HCT116 (cell line): ENCODE data around the gene SDK2. TPM values are rescaled to one million over a fixed set of nuclear protein-coding genes. Genes with fewer than 3 reads are reported as not detected.
A peak's percentile ranks its signal among the peaks of the same experiment; 100 is the strongest.

Source experiments
- ATAC-seq: fragments of 200-7000 bp; cut with Tn5 transposase; 2 replicates; pipeline ENCODE4 v1.9.1; 2020; ENCODE audit warnings: mild to moderate bottlenecking, moderate library complexity
- BruUV-seq: library from RNA; stranded (reverse); fragments of 400-500 nt; replicated peaks from 2 replicates; lab custom pipeline; 2021; lab: Mats Ljungman, UMichigan
- CTCF ChIA-PET: fragments of 300-600 bp; sonication (Branson Sonifier 250); formaldehyde crosslinking; loops from one replicate; lab custom pipeline; 2021; ENCODE audit warnings: antibody characterized with exemption; lab: Charles Lee
- POLR2A ChIA-PET: fragments of 300-600, 350-600 bp; sonication (Branson Sonifier 250); formaldehyde crosslinking; loops from one replicate; lab custom pipeline; 2021; ENCODE audit warnings: antibody characterized with exemption; lab: Charles Lee
- RAD21 ChIA-PET, 2 experiments: fragments of 300-600 bp; sonication (Branson Sonifier 250); formaldehyde crosslinking; loops; one replicate each; lab custom pipeline; 2023; ENCODE audit warnings: low total read pairs in 2 of 2; ENCODE audit not compliant: uncharacterized antibody in 2 of 2, unreplicated experiment in 2 of 2, low non-redundant PET in 1 of 2; lab: Charles Lee
- DNase-seq: peaks from one replicate; pipeline ENCODE4 v3.0.0-alpha.2; 2010; ENCODE audit warnings: low read depth, low spot score
- H2AFZ ChIP-seq: fragments of 200-600 bp; shearing (Covaris generic), sonication (generic); 2 replicates; pipeline ENCODE4 v1.6.1; 2017; ENCODE audit warnings: low read depth, mixed run types, mixed read lengths, antibody characterized with exemption, low read length; ENCODE audit not compliant: poor library complexity, severe bottlenecking
- H3K27ac ChIP-seq: 2 replicates; pipeline ENCODE4 v1.5.1; 2012; ENCODE audit warnings: low read depth, low read length
- H3K27me3 ChIP-seq: fragments of 200-600 bp; sonication (generic); 2 replicates; pipeline ENCODE4 v1.6.1; 2016; ENCODE audit warnings: mixed run types, low read length, mixed read lengths; ENCODE audit not compliant: insufficient read depth
- H3K36me3 ChIP-seq, 2 experiments: fragments of 200-500 bp in 1 of 2; fragments of 200-600 bp in 1 of 2; sonication (Bioruptor generic) in 1 of 2; sonication (generic) in 1 of 2; 2 replicates each; pipeline versions ENCODE4 v1.5.1 to v1.6.1; 2014 to 2016; ENCODE audit warnings: low read length in 2 of 2, inconsistent platforms in 1 of 2, mixed read lengths in 1 of 2, mixed run types in 1 of 2; ENCODE audit not compliant: insufficient read depth in 2 of 2, control insufficient read depth in 1 of 2
- H3K4me1 ChIP-seq, 2 experiments: fragments of 200-600 bp in 1 of 2; sonication (generic) in 1 of 2; 2 replicates each; pipeline versions ENCODE4 v1.5.1 to v1.6.1; 2012 to 2017; ENCODE audit warnings: low read length in 2 of 2, inconsistent platforms in 1 of 2, mild to moderate bottlenecking in 1 of 2, mixed read lengths in 1 of 2, mixed run types in 1 of 2, moderate library complexity in 1 of 2; ENCODE audit not compliant: insufficient read depth in 2 of 2, control insufficient read depth in 1 of 2
- H3K4me2 ChIP-seq: fragments of 200-600 bp; sonication (generic); 2 replicates; pipeline ENCODE4 v1.6.1; 2017; ENCODE audit warnings: mixed run types, low read length, mixed read lengths
- H3K4me3 ChIP-seq, 2 experiments: fragments of 200-600 bp in 1 of 2; sonication (generic) in 1 of 2; replicated peaks in 1 of 2; 2 replicates each; pipeline ENCODE4 v1.5.1; 2011 to 2016; ENCODE audit warnings: low read length in 2 of 2, control low read depth in 1 of 2, low read depth in 1 of 2, mild to moderate bottlenecking in 1 of 2, mixed read lengths in 1 of 2, mixed run types in 1 of 2
- H3K79me2 ChIP-seq: fragments of 200-600 bp; sonication (generic); 2 replicates; pipeline ENCODE4 v1.6.1; 2017; ENCODE audit warnings: mild to moderate bottlenecking, mixed run types, low read length, moderate library complexity, mixed read lengths; ENCODE audit not compliant: insufficient read depth
- H3K9ac ChIP-seq: fragments of 200-600 bp; sonication (generic); 2 replicates; pipeline ENCODE4 v1.6.1; 2016; ENCODE audit warnings: low read length, mixed read lengths
- H3K9me2 ChIP-seq: fragments of 200-600 bp; sonication (generic), shearing (Covaris generic); 2 replicates; pipeline ENCODE4 v1.6.1; 2017; ENCODE audit warnings: mixed run types, mild to moderate bottlenecking, moderate library complexity; ENCODE audit not compliant: insufficient read depth
- H3K9me3 ChIP-seq, 2 experiments: fragments of 200-500 bp in 1 of 2; fragments of 200-600 bp in 1 of 2; sonication (Bioruptor generic) in 1 of 2; sonication (generic) in 1 of 2; 2 replicates each; pipeline ENCODE4 v1.6.1; 2014 to 2017; ENCODE audit warnings: low read length in 2 of 2, mixed read lengths in 2 of 2, inconsistent platforms in 1 of 2, low read depth in 1 of 2, mild to moderate bottlenecking in 1 of 2, mixed run types in 1 of 2, moderate library complexity in 1 of 2; ENCODE audit not compliant: control insufficient read depth in 1 of 2, insufficient read depth in 1 of 2
- H4K20me1 ChIP-seq: fragments of 200-600 bp; sonication (generic), shearing (Covaris generic); 2 replicates; pipeline ENCODE4 v1.6.1; 2017; ENCODE audit warnings: mixed run types, mild to moderate bottlenecking, moderate library complexity; ENCODE audit not compliant: insufficient read depth
- CTCF ChIP-seq, 3 experiments: fragments of 200-600 bp in 1 of 3; sonication (generic) in 1 of 3; IDR thresholded peaks in 2 of 3; conservative IDR thresholded peaks in 1 of 3; 2 replicates each; pipeline ENCODE4 v1.5.1; 2012 to 2017; ENCODE audit warnings: low read depth in 2 of 3, low read length in 2 of 3, antibody characterized with exemption in 1 of 3, borderline replicate concordance in 1 of 3, control low read depth in 1 of 3, mild to moderate bottlenecking in 1 of 3, mixed read lengths in 1 of 3, mixed run types in 1 of 3, moderate library complexity in 1 of 3; ENCODE audit not compliant: insufficient read depth in 1 of 3
- EGR1 ChIP-seq: IDR thresholded peaks from 2 replicates; pipeline ENCODE4 v1.6.1; 2012; ENCODE audit warnings: low read depth
- RAD21 ChIP-seq: IDR thresholded peaks from 2 replicates; pipeline ENCODE4 v1.6.1; 2012; ENCODE audit warnings: low read depth, mild to moderate bottlenecking
- REST ChIP-seq: IDR thresholded peaks from 2 replicates; pipeline ENCODE4 v1.6.1; 2012; ENCODE audit warnings: low read depth
- intact Hi-C: fragments of 100-400 bp; cut with micrococcal nuclease; formaldehyde crosslinking; loops from 2 replicates; pipeline ENCODE4 v1.10.0; 2022
- total RNA-seq: library from RNA; stranded (reverse); gene quantifications from one replicate; pipeline ENCODE4 v1.2.1, GENCODE V29; 2021; ENCODE audit not compliant: unreplicated experiment

SDK2 gene
- total RNA-seq, 1 experiment from 2014 or later = 0.10 TPM

GRCh38 chr17:73585583-73585982 is 58.7 kb downstream of the SDK2 start:
- no peak overlapping the region for H3K27ac ChIP-seq
- H3K27me3 ChIP-seq = peaks cover 7% of the 10 kb centered on the region; the same call in 1 of the 2 replicates
- BruUV-seq = no TSS peak
- intact Hi-C loops = no loop called here
- TF ChIP-seq CTCF (IDR thresholded peaks at IDR 0.05 in 2 of 3, conservative IDR thresholded peaks at IDR 0.05 in 1 of 3; ENCODE audit: borderline replicate concordance in 1 of 3, insufficient read depth in 1 of 3, low read depth in 2 of 3, low read length in 2 of 3) (peak in 2 of 3 experiments; percentile 32 to 48; a peak in 4 of 6 replicates), EGR1 (no peak), REST (no peak), RAD21 (peak; percentile 36; the same call in 1 of the 2 replicates)
- ChIA-PET POLR2A (no interaction called here), RAD21 (no interaction called here), CTCF (interaction anchor here (1.0 to 1.1 kb wide), 3 partner anchors 22 to 413 kb away, joined by 3 to 5 read pairs (median 3); no protein-coding TSS in a partner anchor)
- H3K79me2 ChIP-seq = no peaks in the 10 kb centered on the region
- H2AFZ ChIP-seq = no peak overlapping the region
- no peaks in the 10 kb centered on the region for H4K20me1 ChIP-seq
- no peak overlapping the region for H3K9ac ChIP-seq
- no peak overlapping the region for H3K4me2 ChIP-seq
- no peak for DNase-seq
- no peaks in the 10 kb centered on the region for H3K9me3 ChIP-seq
- H3K9me2 ChIP-seq = no peaks in the 10 kb centered on the region
- H3K4me1 ChIP-seq = peaks cover 2 to 10% of the 10 kb centered on the region in 2 experiments; a peak in 3 of 4 replicates
- H3K4me3 ChIP-seq = no peak overlapping the region
- peak; percentile 41; the same call in 1 of the 2 replicates for ATAC-seq
- no peaks in the 10 kb centered on the region for H3K36me3 ChIP-seq
